Measurements from ENCODE around the gene ST3GAL4. TPM values are rescaled to one million over a fixed set of nuclear protein-coding genes. Genes with fewer than 3 reads are reported as not detected.

The ST3GAL4 gene
- total and polyA plus RNA-seq, 2 of the 8 experiments (the other 6 are each of a cell fraction or from before 2014, with no cell fraction given), result 15.6 to 20.0 TPM

GRCh38 chr11:126417091-126417862 is 61.8 kb downstream of the ST3GAL4 start:
- H3K18ac ChIP-seq (ENCODE audit: extremely low read depth, low read length), result no peak overlapping the region
- ChIA-PET POLR2A (ENCODE audit: partially characterized antibody) (interaction anchor here (0.9 to 3.2 kb wide), 3 partner anchors 14 to 112 kb away, joined by 3 to 7 read pairs (median 6); partner anchors contain the start of gene DCPS), CTCF (ENCODE audit: partially characterized antibody) (interaction anchor here (0.6 to 2.4 kb wide), 9 partner anchors 10 to 111 kb away, joined by 3 to 11 read pairs (median 4); no protein-coding TSS in a partner anchor)
- WGBS, 2 experiments (ENCODE audit: extremely low coverage in 1 of 2, insufficient coverage in 1 of 2, insufficient read length in 1 of 2, insufficient replicate concordance in 2 of 2, low coverage in 1 of 2, low lambda C conversion rate in 2 of 2, missing lambda C conversion rate in 1 of 2), result 90% methylated on average over 12 of the region's 12 CpGs; no CpG with 5 or more reads in 1 of the 2 experiments
- H3K4ac ChIP-seq (replicated peaks; ENCODE audit: insufficient read length, low read depth, low read length), result no peak overlapping the region
- no peak overlapping the region for H2AK5ac ChIP-seq (ENCODE audit: low read depth, low read length)
- H2BK20ac ChIP-seq (ENCODE audit: low read length), result no peak overlapping the region
- no peak overlapping the region for H4K5ac ChIP-seq (ENCODE audit: insufficient read length, low read depth, low read length)
- no peak overlapping the region for H4K8ac ChIP-seq (ENCODE audit: extremely low read depth, insufficient read depth, low read length)
- H3K79me2 ChIP-seq (ENCODE audit: control insufficient read depth in 1 of 2, insufficient read depth in 2 of 2, low read length in 2 of 2), result no peaks in the 10 kb centered on the region
- no peak overlapping the region for H2BK120ac ChIP-seq (replicated peaks; ENCODE audit: low read depth, low read length)
- FAIRE-seq (peak; percentile 50), DNase-seq (ENCODE audit: low read depth in 1 of 2, low spot score in 2 of 2) (no peak)
- H3K4me3 ChIP-seq (ENCODE audit: extremely low read depth in 1 of 4, insufficient read depth in 2 of 4, low read depth in 3 of 4, low read length in 4 of 4), result peak overlapping the region in 3 of 4 experiments; percentile 32 to 57 (median 45); a peak in 5 of 8 replicates
- no peaks in the 10 kb centered on the region; a peak in 1 of 7 replicates for H3K4me1 ChIP-seq (replicated peaks in 1 of 4; ENCODE audit: control insufficient read depth in 3 of 4, insufficient read depth in 4 of 4, low read length in 3 of 4)
- no peak overlapping the region for H3K23ac ChIP-seq (ENCODE audit: insufficient read length)
- no peak overlapping the region for H3K14ac ChIP-seq (ENCODE audit: insufficient read length)
- H2BK15ac ChIP-seq (ENCODE audit: low read length), result no peak overlapping the region
- no peak overlapping the region for H3K56ac ChIP-seq (replicated peaks; ENCODE audit: insufficient read length, low read depth, low read length)
- 0 out of 8 replicates have a peak, but pooled peaks cover 0 to 3% (median 0%) of the 10 kb centered on the region in 4 experiments for H3K36me3 ChIP-seq (ENCODE audit: control insufficient read depth in 2 of 4, insufficient read depth in 4 of 4, low read length in 3 of 4)
- no peaks in the 10 kb centered on the region for H4K20me1 ChIP-seq (replicated peaks in 1 of 2; ENCODE audit: control insufficient read depth in 1 of 2, insufficient read depth in 2 of 2, low read length in 2 of 2)
- H2BK5ac ChIP-seq (ENCODE audit: low read depth, low read length), result no peak overlapping the region
- H3K9ac ChIP-seq (replicated peaks in 1 of 4; ENCODE audit: extremely low read depth in 1 of 4, low read depth in 3 of 4, low read length in 3 of 4), result no peak overlapping the region; a peak in 1 of 7 replicates
- peak overlapping the region; percentile 42 to 72 for H3K4me2 ChIP-seq (ENCODE audit: insufficient read depth in 1 of 2, low read depth in 2 of 2, low read length in 2 of 2)
- H2AFZ ChIP-seq (ENCODE audit: low read length), result no peak overlapping the region
- H3K27ac ChIP-seq (ENCODE audit: low read depth, low read length), result no peak overlapping the region
- H3K23me2 ChIP-seq (ENCODE audit: low read depth, low read length), result no peaks in the 10 kb centered on the region
- H2BK12ac ChIP-seq (ENCODE audit: low read depth, low read length), result no peak overlapping the region
- H3K27me3 ChIP-seq (replicated peaks in 1 of 4; ENCODE audit: control insufficient read depth in 3 of 4, extremely low read depth in 1 of 4, insufficient read depth in 3 of 4, low read length in 3 of 4), result peaks cover 0 to 5% (median 0%) of the 10 kb centered on the region in 4 experiments; a peak in 3 of 7 replicates
- no peak overlapping the region for H4K91ac ChIP-seq (replicated peaks; ENCODE audit: insufficient read length, low read length)
- H3K9me3 ChIP-seq (ENCODE audit: insufficient read depth in 2 of 2, low read depth in 1 of 2, low read length in 1 of 2), result no peaks in the 10 kb centered on the region
- no peaks in the 10 kb centered on the region for H3K79me1 ChIP-seq (ENCODE audit: low read depth, low read length)
- TF ChIP-seq RAD21 (IDR thresholded peaks at IDR 0.05 in 1 of 2, conservative IDR thresholded peaks at IDR 0.05 in 1 of 2; ENCODE audit: low read depth in 2 of 2, low read length in 2 of 2) (no peak), SIN3A (conservative IDR thresholded peaks at IDR 0.05 in 1 of 2, IDR thresholded peaks at IDR 0.05 in 1 of 2; ENCODE audit: low read depth in 1 of 2, low read length in 2 of 2) (no peak), GABPA (IDR thresholded peaks at IDR 0.05; ENCODE audit: borderline replicate concordance, insufficient read depth, low read length) (no peak), CBX8 (IDR thresholded peaks at IDR 0.05; ENCODE audit: borderline replicate concordance, low read depth, low read length) (no peak), YY1 (IDR thresholded peaks at IDR 0.05; ENCODE audit: low read depth, low read length) (no peak), TAF7 (optimal IDR thresholded peaks at IDR 0.05; ENCODE audit: borderline replicate concordance, low read depth, low read length) (no peak), CEBPB (IDR thresholded peaks at IDR 0.05; ENCODE audit: low read depth, low read length) (no peak), HDAC6 (IDR thresholded peaks at IDR 0.05; ENCODE audit: low read depth, low read length) (no peak), TCF12 (IDR thresholded peaks at IDR 0.05; ENCODE audit: low read depth, low read length) (no peak), CHD2 (IDR thresholded peaks at IDR 0.05; ENCODE audit: low read length) (no peak), CHD1 (IDR thresholded peaks at IDR 0.05; ENCODE audit: low read depth, low read length) (no peak), MAX (IDR thresholded peaks at IDR 0.05) (no peak)
